HEK293T (cell line): ENCODE results near the gene CD83.

ENCODE experiments used
- CTCF ChIA-PET: fragments of 350-600 bp; formaldehyde crosslinking; extraction: SDS; loops from one replicate; lab custom pipeline; 2021; ENCODE audit warnings: antibody characterized with exemption, inconsistent platforms; lab: Yijun Ruan, JAX
- POLR2A ChIA-PET: fragments of 350-600 bp; formaldehyde crosslinking; extraction: SDS; loops from one replicate; lab custom pipeline; 2020; ENCODE audit warnings: antibody characterized with exemption, inconsistent platforms; lab: Yijun Ruan, JAX
- DNase-seq: peaks from one replicate; pipeline ENCODE4 v3.0.0; 2012; ENCODE audit warnings: mixed read lengths; ENCODE audit errors: extremely low spot score
- ARNT ChIP-seq: fragments of 450-650 bp; IDR thresholded peaks from 2 replicates; pipeline ENCODE4 v1.6.1; 2017; ENCODE audit warnings: mild to moderate bottlenecking
- BHLHE40 ChIP-seq: fragments of 450-650 bp; IDR thresholded peaks from 2 replicates; pipeline ENCODE4 v1.6.1; 2016; ENCODE audit warnings: mild to moderate bottlenecking, moderate library complexity, borderline replicate concordance
- CTBP1 ChIP-seq: fragments of 450-650 bp; IDR thresholded peaks from 2 replicates; pipeline ENCODE4 v1.6.1; 2016; ENCODE audit warnings: borderline replicate concordance
- ELF4 ChIP-seq: fragments of 450-650 bp; IDR thresholded peaks from 2 replicates; pipeline ENCODE4 v1.6.1; 2017; ENCODE audit warnings: antibody characterized with exemption
- FOXA1 ChIP-seq: fragments of 450-650 bp; IDR thresholded peaks from 2 replicates; pipeline ENCODE4 v1.6.1; 2016; ENCODE audit warnings: mild to moderate bottlenecking
- FOXK2 ChIP-seq: fragments of 450-650 bp; IDR thresholded peaks from 2 replicates; pipeline ENCODE4 v1.6.1; 2016; ENCODE audit warnings: mild to moderate bottlenecking
- FOXM1 ChIP-seq: fragments of 450-650 bp; IDR thresholded peaks from 2 replicates; pipeline ENCODE4 v1.6.1; 2017; ENCODE audit warnings: mild to moderate bottlenecking, borderline replicate concordance
- HDGF ChIP-seq: fragments of 450-650 bp; IDR thresholded peaks from 2 replicates; pipeline ENCODE4 v1.6.1; 2017; ENCODE audit warnings: antibody characterized with exemption, borderline replicate concordance
- L3MBTL2 ChIP-seq: fragments of 450-650 bp; conservative IDR thresholded peaks from 2 replicates; pipeline ENCODE4 v1.6.1; 2016; ENCODE audit warnings: mild to moderate bottlenecking
- LEF1 ChIP-seq: fragments of 450-650 bp; IDR thresholded peaks from 2 replicates; pipeline ENCODE4 v1.6.1; 2017; ENCODE audit warnings: mild to moderate bottlenecking, borderline replicate concordance
- NFRKB ChIP-seq: fragments of 450-650 bp; IDR thresholded peaks from 2 replicates; pipeline ENCODE4 v1.6.1; 2016; ENCODE audit warnings: mild to moderate bottlenecking, moderate library complexity
- SP1 ChIP-seq: fragments of 450-650 bp; IDR thresholded peaks from 2 replicates; pipeline ENCODE4 v1.6.1; 2017
- SUZ12 ChIP-seq: fragments of 450-650 bp; IDR thresholded peaks from 2 replicates; pipeline ENCODE4 v1.6.1; 2016; ENCODE audit warnings: mild to moderate bottlenecking
- TARDBP ChIP-seq: fragments of 450-650 bp; IDR thresholded peaks from 2 replicates; pipeline ENCODE4 v1.6.1; 2016
- ZNF384 ChIP-seq: fragments of 450-650 bp; IDR thresholded peaks from 2 replicates; pipeline ENCODE4 v1.6.1; 2016
- TF ChIP-seq, protein P1 (sequence below): fragments of 450-650 bp; IDR thresholded peaks from 2 replicates; pipeline ENCODE4 v1.6.1; 2016

The CD83 gene

DNA sequence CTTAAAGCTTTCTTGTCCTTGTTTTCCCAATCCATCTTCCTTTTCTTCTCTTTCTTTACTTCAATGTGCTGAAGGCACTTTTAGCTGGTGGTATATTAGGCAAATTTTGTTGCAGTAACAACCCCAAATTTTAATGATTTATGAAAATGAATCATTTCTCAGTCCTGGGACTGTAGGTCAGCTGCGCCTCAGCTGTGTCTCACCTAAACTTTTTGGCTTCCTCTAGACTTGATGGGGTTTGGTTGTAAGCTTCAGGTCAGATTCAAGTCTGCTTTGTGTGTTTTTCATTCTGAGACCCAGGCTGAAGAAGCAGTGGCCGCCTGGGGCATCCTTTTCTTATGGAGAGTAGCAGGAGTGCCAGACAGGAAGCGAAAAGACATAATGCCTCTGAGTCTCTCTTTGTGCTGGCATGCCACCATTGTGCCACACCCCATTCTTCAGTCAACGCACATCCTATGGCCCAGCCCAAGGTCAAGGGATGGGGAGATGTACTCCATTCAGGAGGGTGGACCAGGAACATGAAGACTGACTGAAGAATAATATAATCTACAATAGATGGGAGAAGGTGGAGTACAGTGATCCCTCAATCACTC lies 28.9 kb upstream of the CD83 start:
- DNase-seq: no peak
- TF ChIP-seq, protein P1, sequence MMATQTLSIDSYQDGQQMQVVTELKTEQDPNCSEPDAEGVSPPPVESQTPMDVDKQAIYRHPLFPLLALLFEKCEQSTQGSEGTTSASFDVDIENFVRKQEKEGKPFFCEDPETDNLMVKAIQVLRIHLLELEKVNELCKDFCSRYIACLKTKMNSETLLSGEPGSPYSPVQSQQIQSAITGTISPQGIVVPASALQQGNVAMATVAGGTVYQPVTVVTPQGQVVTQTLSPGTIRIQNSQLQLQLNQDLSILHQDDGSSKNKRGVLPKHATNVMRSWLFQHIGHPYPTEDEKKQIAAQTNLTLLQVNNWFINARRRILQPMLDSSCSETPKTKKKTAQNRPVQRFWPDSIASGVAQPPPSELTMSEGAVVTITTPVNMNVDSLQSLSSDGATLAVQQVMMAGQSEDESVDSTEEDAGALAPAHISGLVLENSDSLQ: no peak
- TF ChIP-seq L3MBTL2: no peak
- TF ChIP-seq NFRKB: no peak
- TF ChIP-seq SP1: no peak
- no peak for TF ChIP-seq ARNT
- no peak for TF ChIP-seq FOXM1
- no peak for TF ChIP-seq HDGF
- TF ChIP-seq FOXA1: no peak
- TF ChIP-seq SUZ12: no peak
- TF ChIP-seq ZNF384: no peak
- TF ChIP-seq FOXK2: no peak
- TF ChIP-seq BHLHE40: no peak
- no peak for TF ChIP-seq LEF1
- no peak for TF ChIP-seq ELF4
- CTCF ChIA-PET: no interaction called here
- POLR2A ChIA-PET: interaction anchor here (1.0 kb wide), 1 partner anchor 760 kb away, joined by 3 read pairs; the partner anchor contains the start of gene TBC1D7

DNA sequence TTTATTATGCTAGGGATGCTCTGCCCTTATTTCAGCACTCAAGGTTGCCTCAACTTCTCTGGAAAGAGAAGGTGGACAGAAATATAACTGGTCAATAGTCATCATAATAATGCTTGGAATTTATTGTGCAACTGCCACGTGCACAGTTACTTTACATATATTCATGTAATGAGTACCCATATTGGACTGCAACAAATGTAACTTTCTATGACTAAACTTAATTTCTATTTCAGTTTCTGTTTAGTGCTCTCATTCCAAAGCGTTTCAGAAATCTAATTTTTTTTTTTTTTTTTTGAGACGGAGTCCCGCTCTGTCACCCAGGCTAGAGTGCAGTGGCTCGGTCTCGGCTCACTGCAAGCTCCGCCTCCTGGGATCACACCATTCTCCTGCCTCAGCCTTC lies 28.3 kb upstream of the CD83 start:
- POLR2A ChIA-PET: interaction anchor here (1.0 kb wide), 1 partner anchor 761 kb away, joined by 3 read pairs; the partner anchor contains the start of gene TBC1D7
- TF ChIP-seq LEF1 (no peak), BHLHE40 (no peak)
- CTCF ChIA-PET: no interaction called here
- no peak for DNase-seq

DNA sequence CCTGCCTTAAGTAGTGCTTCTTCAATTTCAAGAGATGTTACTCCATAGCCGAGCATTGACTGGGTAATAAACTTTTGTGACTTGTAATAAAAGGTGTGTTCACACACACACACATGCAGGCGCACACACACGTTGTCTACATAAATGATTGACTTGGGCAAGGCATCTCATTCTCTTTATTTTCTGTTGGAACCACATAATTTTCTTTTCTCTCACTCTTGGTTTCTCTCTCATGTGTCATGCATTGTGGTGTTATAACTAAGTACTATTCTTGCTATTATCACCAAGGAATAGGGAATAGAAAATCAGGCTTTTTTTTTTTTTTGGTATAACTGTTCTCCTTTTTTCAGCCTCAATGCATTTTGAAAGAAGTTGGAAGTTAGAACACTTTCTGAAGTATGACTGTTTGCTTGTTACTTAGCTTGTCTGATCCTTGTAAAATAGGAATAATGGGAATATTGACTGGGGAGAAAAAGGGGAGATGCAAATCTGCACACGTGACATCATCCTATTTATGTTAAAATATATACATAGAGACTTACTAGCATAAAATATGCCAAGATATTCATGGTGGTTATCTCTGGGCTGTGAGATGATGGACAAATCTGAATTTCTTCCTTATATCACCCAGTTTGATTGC lies 26.1 kb upstream of the CD83 start:
- ChIA-PET CTCF (no interaction called here), POLR2A (no interaction called here)
- no peak for DNase-seq
- TF ChIP-seq, protein P1: no peak
- TF ChIP-seq BHLHE40: no peak
- TF ChIP-seq ZNF384: no peak
- TF ChIP-seq FOXA1: no peak
- TF ChIP-seq HDGF: no peak

DNA sequence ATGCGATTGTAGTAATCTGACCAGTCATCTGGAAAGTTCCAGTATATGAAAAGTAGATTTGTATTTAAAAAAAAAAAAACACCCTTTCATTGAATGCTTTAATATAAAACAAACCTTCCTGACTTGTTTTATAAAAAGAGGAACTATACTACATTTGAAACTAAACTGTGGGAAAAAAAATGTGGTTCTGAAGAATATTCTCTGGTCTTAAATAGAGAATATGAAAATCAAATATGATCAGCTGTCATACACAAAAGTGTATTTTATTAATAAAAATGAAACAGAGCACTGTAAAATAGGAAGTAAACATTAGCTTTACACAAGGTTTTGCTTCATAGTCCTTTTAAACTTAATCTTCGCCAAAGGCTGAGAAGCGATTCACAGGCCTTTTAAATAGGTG lies 25.3 kb upstream of the CD83 start:
- TF ChIP-seq ZNF384 (no peak), FOXK2 (no peak), LEF1 (no peak), ARNT (no peak), SP1 (no peak), ELF4 (no peak), HDGF (no peak), SUZ12 (no peak), TARDBP (no peak), BHLHE40 (no peak), L3MBTL2 (no peak), FOXA1 (no peak), FOXM1 (no peak), CTBP1 (no peak), NFRKB (no peak)
- TF ChIP-seq, protein P1: no peak
- DNase-seq: no peak
- POLR2A ChIA-PET: no interaction called here
- CTCF ChIA-PET: no interaction called here

DNA sequence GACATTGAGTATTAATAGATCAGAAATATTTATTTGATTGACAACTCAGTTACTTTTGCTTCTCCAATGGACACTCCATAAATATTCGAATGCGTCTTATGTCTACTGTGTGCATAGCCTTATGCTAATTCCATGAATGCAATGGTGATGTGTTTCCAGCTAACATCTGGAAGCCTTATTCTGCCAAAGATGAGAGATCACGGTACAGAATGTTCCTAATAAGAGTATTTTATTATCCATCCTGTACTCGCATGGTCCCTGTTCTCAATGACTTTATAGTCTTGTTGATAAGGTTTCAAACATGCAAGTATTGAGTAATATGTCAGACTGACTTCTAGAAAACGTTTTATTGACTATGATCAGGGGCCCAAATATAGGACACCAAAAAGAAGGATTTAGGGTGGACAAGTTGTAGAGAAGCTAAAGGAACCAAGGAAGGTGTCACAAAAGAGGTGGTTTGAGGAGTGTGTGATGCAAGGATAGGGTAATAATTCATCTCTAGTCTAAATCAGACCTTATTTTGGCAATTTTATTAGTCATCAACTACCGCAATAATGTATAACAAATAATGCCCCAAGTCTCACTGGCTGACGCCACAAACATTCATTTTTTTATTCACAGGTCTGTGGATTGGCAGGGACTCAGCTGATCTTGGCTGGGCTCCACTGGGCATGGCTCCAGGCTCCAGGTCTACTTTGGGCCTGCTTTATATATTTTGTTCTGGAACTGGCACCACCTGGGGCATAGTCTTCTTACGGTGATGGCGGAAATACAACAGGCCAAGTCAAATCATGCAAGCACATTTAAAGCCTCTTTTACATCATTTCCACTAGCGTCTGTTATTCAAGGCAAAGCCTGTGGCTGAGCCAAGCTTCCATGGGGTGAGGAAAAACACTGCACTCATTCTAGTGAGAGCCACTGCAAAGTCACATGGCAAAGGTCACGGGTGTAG lies 24.5 kb upstream of the CD83 start:
- no peak for TF ChIP-seq LEF1
- TF ChIP-seq CTBP1: no peak
- no peak for TF ChIP-seq SUZ12
- TF ChIP-seq FOXM1: no peak
- TF ChIP-seq NFRKB: no peak
- TF ChIP-seq BHLHE40: no peak
- no peak for TF ChIP-seq L3MBTL2
- TF ChIP-seq SP1: no peak
- TF ChIP-seq, protein P1: no peak
- TF ChIP-seq HDGF: no peak
- DNase-seq: no peak
- ChIA-PET CTCF (no interaction called here), POLR2A (no interaction called here)
